IPS-NIHi7 (cell line): ENCODE data around the gene CLPTM1L.

Source experiments
- DNase-seq: peaks from one replicate; pipeline ENCODE4 v3.0.0; 2012; ENCODE audit warnings: mixed read lengths; ENCODE audit errors: extremely low spot score

CLPTM1L gene

GRCh38 chr5:1274471-1274870, 70.4 kb downstream of the CLPTM1L start:
- DNase-seq, result no peak

DNA sequence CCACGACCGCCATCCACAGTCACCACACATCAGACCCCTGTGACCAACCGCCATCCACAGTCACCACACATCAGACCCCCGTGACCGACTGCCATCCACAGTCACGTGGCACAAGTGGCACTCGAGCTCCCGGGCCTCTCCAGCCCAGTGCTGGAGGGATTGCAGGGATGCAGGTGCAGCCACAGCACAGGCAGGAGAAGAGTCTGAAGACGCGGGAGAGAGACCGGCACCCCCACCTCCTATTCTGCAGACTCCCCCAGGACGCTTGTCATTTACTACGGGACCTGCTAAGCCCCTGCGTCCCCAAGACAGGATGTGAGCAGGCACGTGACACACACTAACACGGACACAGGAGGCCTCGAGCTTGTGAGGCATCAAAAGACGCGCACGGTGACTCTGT, 71.2 kb downstream of the CLPTM1L start:
- DNase-seq, result no peak

DNA sequence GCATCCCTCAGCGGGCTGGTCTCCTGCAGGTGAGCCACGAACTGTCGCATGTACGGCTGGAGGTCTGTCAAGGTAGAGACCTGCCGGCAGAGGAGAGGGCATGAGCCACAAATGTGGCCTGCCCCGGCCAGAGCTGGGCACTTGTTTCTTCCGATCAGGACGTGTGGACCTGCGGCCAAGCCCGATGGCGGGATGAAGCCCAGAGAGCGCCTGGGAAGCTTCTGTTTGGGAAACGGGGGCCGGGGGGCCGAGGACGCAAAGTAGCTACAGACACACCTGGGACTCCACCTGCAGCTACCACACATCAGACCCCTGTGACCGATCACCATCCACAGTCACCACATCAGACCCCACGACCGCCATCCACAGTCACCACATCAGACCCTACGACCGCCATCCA, 72.7 kb downstream of the CLPTM1L start:
- DNase-seq, result no peak

DNA sequence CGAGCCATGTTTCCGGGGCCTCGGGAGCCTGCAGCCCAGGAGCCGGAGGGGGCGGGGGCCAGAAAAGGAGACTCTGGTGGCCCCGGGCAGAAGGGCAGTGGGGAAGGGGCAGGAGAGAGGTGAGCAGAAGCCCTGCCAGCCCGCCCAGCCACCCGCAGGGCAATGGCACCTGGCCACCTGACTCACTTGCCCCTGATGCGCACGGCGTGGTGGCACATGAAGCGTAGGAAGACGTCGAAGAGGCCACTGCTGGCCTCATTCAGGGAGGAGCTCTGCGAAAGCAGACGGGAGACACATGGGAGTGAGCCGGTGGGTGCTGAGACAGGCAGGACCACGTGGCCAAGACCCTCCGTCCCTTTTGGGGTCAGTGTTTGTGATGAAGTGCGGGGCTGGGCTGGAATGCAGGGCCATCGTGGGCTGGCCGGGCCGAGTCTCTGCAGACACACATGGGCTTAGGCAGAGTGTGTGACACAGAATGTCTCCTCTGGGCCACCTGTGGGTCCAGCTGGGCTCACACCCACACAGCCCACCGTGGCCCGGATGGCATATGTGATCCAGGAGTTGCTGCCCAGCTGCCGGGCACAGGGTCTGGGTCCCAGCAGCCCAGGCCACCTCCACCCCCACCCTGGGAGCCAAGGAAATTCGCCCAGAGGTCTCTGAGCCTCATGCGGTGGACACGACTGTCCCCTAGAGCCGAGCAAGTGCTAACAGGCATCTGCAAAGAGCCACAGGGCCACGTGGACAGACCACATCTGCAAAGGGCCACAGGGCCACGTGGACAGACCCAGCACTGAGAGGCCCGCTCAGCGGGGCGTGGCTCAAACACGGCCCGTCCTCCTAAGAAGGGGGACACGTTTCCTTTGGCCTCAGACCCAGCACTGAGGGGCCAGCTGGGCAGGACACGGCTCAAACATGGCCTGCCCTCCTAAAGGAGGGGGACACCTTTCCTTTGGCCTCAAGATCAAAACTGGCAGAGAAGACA, 73.7 kb downstream of the CLPTM1L start:
- DNase-seq, result no peak

- DNase-seq, result no peak
Measured at GRCh38 chr5:1270426-1270825, 74.5 kb downstream of the CLPTM1L start.

DNA sequence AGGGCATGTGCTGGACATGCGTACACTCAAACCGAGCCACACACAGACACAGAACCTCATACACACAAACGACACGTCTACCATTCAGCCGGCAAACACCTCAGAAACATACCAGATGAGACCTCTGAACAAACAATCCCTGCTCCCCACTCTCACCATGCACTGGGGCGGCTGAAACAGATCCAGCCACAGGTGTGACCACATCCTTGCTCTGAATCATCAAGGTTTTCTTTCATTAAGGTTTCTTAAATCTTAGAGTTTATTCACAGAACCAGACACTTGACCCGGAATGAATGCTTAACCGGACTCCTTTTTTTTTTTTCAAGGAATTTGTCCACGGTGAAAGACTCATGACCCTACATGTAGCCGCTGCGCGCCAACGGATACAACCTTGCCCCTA, 76.2 kb downstream of the CLPTM1L start:
- DNase-seq, result no peak

DNA sequence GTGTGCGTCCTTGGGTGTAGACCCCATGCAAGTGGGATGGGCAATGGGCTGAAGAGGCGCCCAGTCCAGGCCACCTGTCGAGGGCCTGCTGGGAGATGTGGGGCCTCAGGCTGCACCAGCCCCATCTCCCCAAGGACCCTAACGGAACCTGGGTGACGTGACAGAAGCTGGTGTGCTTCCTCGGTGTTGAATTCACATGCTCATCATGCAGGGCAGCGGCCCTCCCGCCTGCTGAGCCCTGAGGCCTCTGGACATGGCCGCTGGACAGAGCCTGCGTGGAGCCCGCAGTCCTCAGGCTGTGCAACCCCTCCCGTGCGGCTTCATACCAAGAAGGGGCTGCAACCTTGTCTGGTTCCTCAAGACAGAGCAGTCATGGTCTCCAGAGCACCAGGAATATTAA, 76.8 kb downstream of the CLPTM1L start:
- DNase-seq, result no peak
